SK-N-SH treated with all-trans-retinoic acid at 6 μM for 48 hours (cell line): ENCODE data around the gene UNC13C.

Experiments used
- ATAC-seq: fragments of 200-7000 bp; cut with Tn5 transposase; 3 replicates; pipeline ENCODE4 v1.9.1; 2020; ENCODE audit warnings: mild to moderate bottlenecking, moderate library complexity
- BACH2 ChIP-seq: fragments of 250-450 bp; sonication (Bioruptor Pico); IDR thresholded peaks from 2 replicates; pipeline ENCODE4 v1.9.0; 2021; ENCODE audit warnings: mild to moderate bottlenecking, borderline replicate concordance
- CSDC2 ChIP-seq: fragments of 250-450 bp; sonication (Bioruptor Pico); IDR thresholded peaks from 2 replicates; pipeline ENCODE4 v1.5.0; 2020; ENCODE audit warnings: mild to moderate bottlenecking, moderate library complexity
- ESRRG ChIP-seq: fragments of 250-450 bp; sonication (Bioruptor Pico); IDR thresholded peaks from 2 replicates; pipeline ENCODE4 v1.6.1; 2021; ENCODE audit warnings: mild to moderate bottlenecking
- ISL1 ChIP-seq: fragments of 250-450 bp; sonication (Bioruptor Pico); IDR thresholded peaks from 2 replicates; pipeline ENCODE4 v2.1.2; 2022; ENCODE audit warnings: mild to moderate bottlenecking, moderate library complexity
- OSR1 ChIP-seq: fragments of 250-450 bp; sonication (Bioruptor Pico); IDR thresholded peaks from 2 replicates; pipeline ENCODE4 v1.8.0; 2022; ENCODE audit warnings: moderate library complexity, mild to moderate bottlenecking, inconsistent platforms
- POU6F1 ChIP-seq: fragments of 250-450 bp; sonication (Bioruptor Pico); IDR thresholded peaks from 2 replicates; pipeline ENCODE4 v1.8.0; 2021; ENCODE audit warnings: low read depth, mild to moderate bottlenecking, moderate library complexity, borderline replicate concordance
- PPARA ChIP-seq: fragments of 250-450 bp; sonication (Bioruptor Pico); IDR thresholded peaks from 2 replicates; pipeline ENCODE4 v1.5.0; 2020; ENCODE audit warnings: mild to moderate bottlenecking, borderline replicate concordance
- RARB ChIP-seq: fragments of 250-450 bp; sonication (Bioruptor Pico); IDR thresholded peaks from 2 replicates; pipeline ENCODE4 v1.8.0; 2021; ENCODE audit warnings: mild to moderate bottlenecking, moderate library complexity
- SNAI2 ChIP-seq: fragments of 250-450 bp; sonication (Bioruptor Pico); IDR thresholded peaks from 2 replicates; pipeline ENCODE4 v1.5.0; 2020; ENCODE audit warnings: mild to moderate bottlenecking, moderate library complexity
- TCF4 ChIP-seq: fragments of 250-450 bp; sonication (Bioruptor Pico); IDR thresholded peaks from 2 replicates; pipeline ENCODE4 v1.8.0; 2021; ENCODE audit warnings: mild to moderate bottlenecking, moderate library complexity, borderline replicate concordance
- TOX ChIP-seq: fragments of 250-450 bp; sonication (Bioruptor Pico); IDR thresholded peaks from 2 replicates; pipeline ENCODE4 v1.8.0; 2021; ENCODE audit warnings: mild to moderate bottlenecking, moderate library complexity, borderline replicate concordance
- TSHZ2 ChIP-seq: fragments of 250-450 bp; sonication (Bioruptor Pico); IDR thresholded peaks from 2 replicates; pipeline ENCODE4 v1.5.0; 2020; ENCODE audit warnings: mild to moderate bottlenecking, moderate library complexity
- ZC3H10 ChIP-seq: fragments of 250-450 bp; sonication (Bioruptor Pico); IDR thresholded peaks from 2 replicates; pipeline ENCODE4 v1.5.1; 2021; ENCODE audit warnings: mild to moderate bottlenecking, moderate library complexity
- ZFP3 ChIP-seq: fragments of 250-450 bp; sonication (Bioruptor Pico); IDR thresholded peaks from 2 replicates; pipeline ENCODE4 v1.5.0; 2020; ENCODE audit warnings: mild to moderate bottlenecking, moderate library complexity
- ZFP30 ChIP-seq: fragments of 450-650 bp; formaldehyde crosslinking; IDR thresholded peaks from 2 replicates; pipeline ENCODE4 v1.5.0; 2022; ENCODE audit warnings: mild to moderate bottlenecking, moderate library complexity
- ZNF565 ChIP-seq: fragments of 450-650 bp; formaldehyde crosslinking; conservative IDR thresholded peaks from 2 replicates; pipeline ENCODE4 v1.5.0; 2020; ENCODE audit warnings: low read depth, mild to moderate bottlenecking, moderate library complexity
- ZNF70 ChIP-seq: fragments of 450-650 bp; formaldehyde crosslinking; IDR thresholded peaks from 2 replicates; pipeline ENCODE4 v1.5.0; 2020; ENCODE audit warnings: mild to moderate bottlenecking, moderate library complexity
- ZNF8 ChIP-seq: fragments of 450-650 bp; formaldehyde crosslinking; IDR thresholded peaks from 2 replicates; pipeline ENCODE4 v1.5.0; 2020; ENCODE audit warnings: mild to moderate bottlenecking, moderate library complexity
- TF ChIP-seq, protein P1 (sequence below): fragments of 250-450 bp; sonication (Bioruptor Pico); IDR thresholded peaks from 2 replicates; pipeline ENCODE4 v1.5.1; 2020; ENCODE audit warnings: low read depth, mild to moderate bottlenecking, moderate library complexity
- TF ChIP-seq, protein P2 (sequence below): fragments of 250-450 bp; sonication (Bioruptor Pico); IDR thresholded peaks from 2 replicates; pipeline ENCODE4 v1.8.0; 2020; ENCODE audit warnings: mild to moderate bottlenecking, moderate library complexity, borderline replicate concordance
- TF ChIP-seq, protein P3 (sequence below): fragments of 250-450 bp; sonication (Bioruptor Pico); IDR thresholded peaks from 2 replicates; pipeline ENCODE4 v1.5.1; 2021; ENCODE audit warnings: mild to moderate bottlenecking, moderate library complexity

Gene UNC13C

DNA sequence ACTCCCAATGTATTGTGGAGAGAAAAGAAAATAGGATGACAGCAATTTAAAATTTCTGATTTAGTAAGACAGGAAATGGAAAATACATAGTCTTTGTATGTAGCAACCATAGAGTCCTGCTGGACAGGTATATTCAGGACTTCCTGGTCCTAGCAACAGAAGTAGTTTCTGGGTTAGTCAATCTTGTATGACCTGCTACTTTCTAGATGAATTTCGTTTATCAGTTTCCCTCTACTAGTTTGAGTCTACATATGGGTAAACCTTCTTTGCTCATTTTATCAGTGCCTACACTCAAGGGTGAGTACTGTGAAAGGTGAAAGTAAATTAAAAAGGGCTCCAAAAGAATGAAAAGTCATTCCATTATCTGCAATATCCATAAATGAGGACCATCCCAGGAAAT, 309.8 kb downstream of the UNC13C start:
- TF ChIP-seq, protein P1, sequence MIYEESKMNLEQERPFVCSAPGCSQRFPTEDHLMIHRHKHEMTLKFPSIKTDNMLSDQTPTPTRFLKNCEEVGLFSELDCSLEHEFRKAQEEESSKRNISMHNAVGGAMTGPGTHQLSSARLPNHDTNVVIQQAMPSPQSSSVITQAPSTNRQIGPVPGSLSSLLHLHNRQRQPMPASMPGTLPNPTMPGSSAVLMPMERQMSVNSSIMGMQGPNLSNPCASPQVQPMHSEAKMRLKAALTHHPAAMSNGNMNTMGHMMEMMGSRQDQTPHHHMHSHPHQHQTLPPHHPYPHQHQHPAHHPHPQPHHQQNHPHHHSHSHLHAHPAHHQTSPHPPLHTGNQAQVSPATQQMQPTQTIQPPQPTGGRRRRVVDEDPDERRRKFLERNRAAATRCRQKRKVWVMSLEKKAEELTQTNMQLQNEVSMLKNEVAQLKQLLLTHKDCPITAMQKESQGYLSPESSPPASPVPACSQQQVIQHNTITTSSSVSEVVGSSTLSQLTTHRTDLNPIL (CRISPR knock-in tag): no peak
- TF ChIP-seq BACH2 (CRISPR knock-in tag): no peak
- no peak for TF ChIP-seq ZNF565 (CRISPR knock-in tag)
- no peak for TF ChIP-seq ZC3H10
- no peak for TF ChIP-seq ZNF70 (CRISPR knock-in tag)
- TF ChIP-seq TOX (CRISPR knock-in tag): no peak
- TF ChIP-seq PPARA (CRISPR knock-in tag): no peak
- TF ChIP-seq RARB: no peak
- TF ChIP-seq, all 23 proteins: peak for 0
- no peak for ATAC-seq

DNA sequence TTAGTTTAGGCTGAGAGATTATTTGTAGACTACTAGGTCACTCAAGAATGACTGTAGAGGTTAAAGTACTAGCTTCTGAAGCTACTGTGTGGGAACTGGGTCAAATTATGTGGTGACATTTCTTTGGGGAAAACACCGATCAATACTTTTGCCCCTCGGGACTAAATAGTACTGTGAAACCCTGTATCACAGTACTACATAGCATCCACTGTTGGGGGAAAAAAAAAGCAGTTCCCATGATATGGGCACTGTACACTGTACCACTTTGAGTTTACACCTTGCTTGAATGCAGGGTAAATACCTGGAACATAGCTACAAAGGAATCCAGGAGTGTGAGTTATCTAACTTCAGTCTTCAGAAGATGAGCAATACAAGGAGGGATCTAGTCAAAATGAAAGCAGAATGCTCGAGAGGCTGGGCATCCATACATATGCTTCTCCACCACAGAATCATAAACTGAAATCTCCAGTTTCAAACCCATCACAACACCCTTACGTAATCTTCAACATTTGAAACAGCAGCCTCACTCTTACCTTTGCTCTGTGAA, 311.4 kb downstream of the UNC13C start:
- ATAC-seq: no peak
- TF ChIP-seq, protein P1 (CRISPR knock-in tag): no peak
- TF ChIP-seq SNAI2 (CRISPR knock-in tag) (no peak), PPARA (CRISPR knock-in tag) (no peak)

DNA sequence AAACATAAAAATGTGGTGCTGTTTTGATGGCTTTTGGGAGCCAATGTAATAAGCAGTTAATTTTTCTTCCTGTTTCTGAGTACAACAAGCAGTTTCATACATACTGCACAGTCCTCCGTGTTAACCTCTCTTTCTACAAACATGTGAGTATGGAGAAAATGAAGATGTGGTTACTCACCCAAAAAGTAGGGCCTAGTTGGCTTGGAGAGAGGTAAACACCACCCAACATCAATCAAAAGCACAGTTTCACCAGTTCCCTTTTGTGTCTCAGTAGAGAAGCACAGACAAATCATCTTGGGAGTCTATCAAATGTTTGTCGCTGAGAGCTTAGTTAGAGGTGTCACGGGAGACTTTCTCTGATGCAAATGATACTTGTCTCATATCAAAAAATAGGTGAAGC, 320.2 kb downstream of the UNC13C start:
- TF ChIP-seq, protein P2, sequence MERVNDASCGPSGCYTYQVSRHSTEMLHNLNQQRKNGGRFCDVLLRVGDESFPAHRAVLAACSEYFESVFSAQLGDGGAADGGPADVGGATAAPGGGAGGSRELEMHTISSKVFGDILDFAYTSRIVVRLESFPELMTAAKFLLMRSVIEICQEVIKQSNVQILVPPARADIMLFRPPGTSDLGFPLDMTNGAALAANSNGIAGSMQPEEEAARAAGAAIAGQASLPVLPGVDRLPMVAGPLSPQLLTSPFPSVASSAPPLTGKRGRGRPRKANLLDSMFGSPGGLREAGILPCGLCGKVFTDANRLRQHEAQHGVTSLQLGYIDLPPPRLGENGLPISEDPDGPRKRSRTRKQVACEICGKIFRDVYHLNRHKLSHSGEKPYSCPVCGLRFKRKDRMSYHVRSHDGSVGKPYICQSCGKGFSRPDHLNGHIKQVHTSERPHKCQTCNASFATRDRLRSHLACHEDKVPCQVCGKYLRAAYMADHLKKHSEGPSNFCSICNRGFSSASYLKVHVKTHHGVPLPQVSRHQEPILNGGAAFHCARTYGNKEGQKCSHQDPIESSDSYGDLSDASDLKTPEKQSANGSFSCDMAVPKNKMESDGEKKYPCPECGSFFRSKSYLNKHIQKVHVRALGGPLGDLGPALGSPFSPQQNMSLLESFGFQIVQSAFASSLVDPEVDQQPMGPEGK (CRISPR knock-in tag): no peak
- TF ChIP-seq, protein P3, sequence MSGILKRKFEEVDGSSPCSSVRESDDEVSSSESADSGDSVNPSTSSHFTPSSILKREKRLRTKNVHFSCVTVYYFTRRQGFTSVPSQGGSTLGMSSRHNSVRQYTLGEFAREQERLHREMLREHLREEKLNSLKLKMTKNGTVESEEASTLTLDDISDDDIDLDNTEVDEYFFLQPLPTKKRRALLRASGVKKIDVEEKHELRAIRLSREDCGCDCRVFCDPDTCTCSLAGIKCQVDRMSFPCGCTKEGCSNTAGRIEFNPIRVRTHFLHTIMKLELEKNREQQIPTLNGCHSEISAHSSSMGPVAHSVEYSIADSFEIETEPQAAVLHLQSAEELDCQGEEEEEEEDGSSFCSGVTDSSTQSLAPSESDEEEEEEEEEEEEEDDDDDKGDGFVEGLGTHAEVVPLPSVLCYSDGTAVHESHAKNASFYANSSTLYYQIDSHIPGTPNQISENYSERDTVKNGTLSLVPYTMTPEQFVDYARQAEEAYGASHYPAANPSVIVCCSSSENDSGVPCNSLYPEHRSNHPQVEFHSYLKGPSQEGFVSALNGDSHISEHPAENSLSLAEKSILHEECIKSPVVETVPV (CRISPR knock-in tag): no peak
- TF ChIP-seq ZFP30 (CRISPR knock-in tag) (no peak), ZC3H10 (no peak), TOX (CRISPR knock-in tag) (no peak), ESRRG (no peak), ZNF565 (CRISPR knock-in tag) (no peak), RARB (no peak)
- ATAC-seq: no peak

DNA sequence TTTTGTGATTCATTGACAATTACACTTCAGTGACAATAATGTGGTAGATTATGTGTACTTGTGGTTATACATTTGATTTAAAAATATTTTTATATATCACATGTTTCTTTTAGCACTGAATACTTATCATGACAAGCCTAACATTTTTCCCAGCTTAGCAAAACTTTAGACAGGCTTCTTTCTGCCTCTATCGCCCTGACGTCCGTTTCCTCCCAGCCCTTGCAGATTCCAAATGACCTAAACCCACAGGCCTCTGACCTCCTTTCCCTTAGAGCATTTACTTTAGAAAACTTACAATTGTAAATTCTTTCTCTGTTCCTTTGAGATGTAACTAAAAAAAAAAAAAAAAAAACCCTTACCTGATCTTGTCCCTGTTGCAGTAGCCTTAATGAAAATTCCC, 326.1 kb downstream of the UNC13C start:
- ATAC-seq: no peak
- TF ChIP-seq ZFP3 (CRISPR knock-in tag) (no peak), OSR1 (CRISPR knock-in tag) (no peak), ZFP30 (CRISPR knock-in tag) (no peak), ZNF70 (CRISPR knock-in tag) (no peak), ISL1 (CRISPR knock-in tag) (no peak), CSDC2 (CRISPR knock-in tag) (no peak), PPARA (CRISPR knock-in tag) (no peak), SNAI2 (CRISPR knock-in tag) (no peak), BACH2 (CRISPR knock-in tag) (no peak), RARB (no peak), ZC3H10 (no peak), TCF4 (CRISPR knock-in tag) (no peak), ESRRG (no peak), TSHZ2 (no peak), POU6F1 (no peak), ZNF8 (no peak)
- TF ChIP-seq, protein P1 (CRISPR knock-in tag): no peak
- TF ChIP-seq, protein P3 (CRISPR knock-in tag): no peak
